Endothelial cell of umbilical vein (primary cell): ENCODE results near the gene OR10AD1. TPM values are rescaled to one million over a fixed set of nuclear protein-coding genes. Genes with fewer than 3 reads are reported as not detected.

Source experiments
- BruUV-seq: library from RNA; stranded (reverse); fragments of 400-500 nt; replicated peaks from 2 replicates; lab custom pipeline; 2021; lab: Mats Ljungman, UMichigan
- CTCF ChIA-PET: fragments of 300-600, 350-600 bp; sonication (Branson Sonifier 250); formaldehyde crosslinking; loops from one replicate; lab custom pipeline; 2021; ENCODE audit warnings: antibody characterized with exemption, inconsistent platforms; lab: Charles Lee
- POLR2A ChIA-PET: fragments of 300-600, 350-600 bp; sonication (Branson Sonifier 250); formaldehyde crosslinking; loops from one replicate; lab custom pipeline; 2021; ENCODE audit warnings: antibody characterized with exemption, inconsistent platforms; lab: Charles Lee
- DNase-seq: peaks from one replicate; pipeline ENCODE4 v3.0.0-alpha.2; 2011; ENCODE audit warnings: low read depth, low spot score
- FAIRE-seq: peaks from 2 replicates; lab custom pipeline; 2011; peaks lifted over from hg19 to GRCh38; lab: Jason Lieb, UNC
- H2AFZ ChIP-seq: 2 replicates; pipeline ENCODE4 v1.6.0; 2012; ENCODE audit warnings: low read depth, low read length, control low read depth, inconsistent platforms
- H3K27ac ChIP-seq: 2 replicates; pipeline ENCODE4 v1.5.1; 2011; ENCODE audit warnings: low read depth, mild to moderate bottlenecking, control low read depth, low read length, moderate library complexity; ENCODE audit not compliant: insufficient read depth
- H3K27me3 ChIP-seq, 2 experiments: 2 replicates each; pipeline versions ENCODE4 v1.6.0 to v1.6.1; 2011; ENCODE audit warnings: low read length in 2 of 2, mixed read lengths in 1 of 2; ENCODE audit not compliant: control insufficient read depth in 2 of 2, insufficient read depth in 2 of 2
- H3K36me3 ChIP-seq, 2 experiments: 2 replicates in 1 of 2; 3 replicates in 1 of 2; pipeline ENCODE4 v1.5.1; 2011; ENCODE audit warnings: low read length in 2 of 2, mild to moderate bottlenecking in 1 of 2, moderate library complexity in 1 of 2; ENCODE audit not compliant: control insufficient read depth in 2 of 2, insufficient read depth in 2 of 2; ENCODE audit errors: extremely low read depth in 1 of 2
- H3K4me1 ChIP-seq: 3 replicates; pipeline ENCODE4 v1.5.1; 2011; ENCODE audit warnings: mild to moderate bottlenecking, low read length; ENCODE audit not compliant: control insufficient read depth, insufficient read depth; ENCODE audit errors: extremely low read depth
- H3K4me2 ChIP-seq: 2 replicates; pipeline ENCODE4 v1.6.1; 2011; ENCODE audit warnings: low read length, control low read depth, mixed read lengths; ENCODE audit not compliant: insufficient read depth
- H3K4me3 ChIP-seq, 3 experiments: fragments of 200-600 bp in 1 of 3; sonication (generic), shearing (Covaris generic) in 1 of 3; replicated peaks in 1 of 3; 2 replicates each; pipeline ENCODE4 v1.5.1; 2011 to 2016; ENCODE audit warnings: control low read depth in 3 of 3, low read length in 3 of 3, mild to moderate bottlenecking in 2 of 3, inconsistent platforms in 1 of 3, low read depth in 1 of 3, moderate library complexity in 1 of 3; ENCODE audit not compliant: insufficient read depth in 1 of 3
- H3K79me2 ChIP-seq: 2 replicates; pipeline ENCODE4 v1.6.0; 2012; ENCODE audit warnings: low read length, inconsistent platforms; ENCODE audit not compliant: control insufficient read depth, insufficient read depth
- H3K9ac ChIP-seq: replicated peaks from 2 replicates; pipeline ENCODE3; 2011; ENCODE audit warnings: low read length, control low read depth; ENCODE audit not compliant: insufficient read depth; ENCODE audit errors: extremely low read depth
- H3K9me1 ChIP-seq: replicated peaks from 3 replicates; pipeline ENCODE4 v1.6.0; 2011; ENCODE audit warnings: mild to moderate bottlenecking, low read length; ENCODE audit not compliant: control insufficient read depth, insufficient read depth; ENCODE audit errors: extremely low read depth
- H3K9me3 ChIP-seq: replicated peaks from 2 replicates; pipeline ENCODE4 v1.5.1; 2012; ENCODE audit warnings: low read length, inconsistent platforms; ENCODE audit not compliant: control insufficient read depth, insufficient read depth
- H4K20me1 ChIP-seq: replicated peaks from 2 replicates; pipeline ENCODE3; 2011; ENCODE audit warnings: mild to moderate bottlenecking, low read length; ENCODE audit not compliant: control insufficient read depth, insufficient read depth; ENCODE audit errors: extremely low read depth
- CTCF ChIP-seq, 2 donors: IDR thresholded peaks; 1 replicate in 1 of 2; 2 replicates in 1 of 2; pipeline ENCODE4 v1.5.1; 2011; ENCODE audit warnings: low read length in 2 of 2, mild to moderate bottlenecking in 2 of 2, moderate library complexity in 2 of 2, control low read depth in 1 of 2, inconsistent platforms in 1 of 2, low read depth in 1 of 2; ENCODE audit not compliant: insufficient read depth in 1 of 2; ENCODE audit errors: extremely low read depth in 1 of 2
- EZH2 ChIP-seq: IDR thresholded peaks from 2 replicates; pipeline ENCODE4 v1.6.1; 2012; ENCODE audit warnings: borderline replicate concordance, low read depth, mild to moderate bottlenecking, moderate library complexity, low read length, inconsistent platforms; ENCODE audit not compliant: severe bottlenecking
- FOS ChIP-seq: IDR thresholded peaks from 2 replicates; pipeline ENCODE4 v1.6.1; 2011; ENCODE audit warnings: mild to moderate bottlenecking, low read length, moderate library complexity, borderline replicate concordance; ENCODE audit not compliant: insufficient read depth
- GATA2 ChIP-seq: IDR thresholded peaks from 2 replicates; pipeline ENCODE4 v1.7.0; 2011; ENCODE audit warnings: low read depth, mild to moderate bottlenecking, moderate library complexity, mixed read lengths, low read length; ENCODE audit not compliant: insufficient read length, insufficient read depth
- JUN ChIP-seq: IDR thresholded peaks from 2 replicates; pipeline ENCODE4 v1.6.1; 2011; ENCODE audit warnings: borderline replicate concordance, low read depth; ENCODE audit not compliant: insufficient read length, insufficient read depth
- MAX ChIP-seq: IDR thresholded peaks from 2 replicates; pipeline ENCODE4 v1.6.1; 2011; ENCODE audit not compliant: insufficient read depth, insufficient read length
- MYC ChIP-seq: IDR thresholded peaks from one replicate; pipeline ENCODE4 v1.6.1; 2011; ENCODE audit warnings: mild to moderate bottlenecking, low read depth, low read length
- POLR2A ChIP-seq: IDR thresholded peaks from 2 replicates; pipeline ENCODE4 v1.6.1; 2012; ENCODE audit warnings: low read depth, mild to moderate bottlenecking, control low read depth, low read length
- POLR2AphosphoS5 ChIP-seq: IDR thresholded peaks from 2 replicates; pipeline ENCODE4 v1.6.1; 2012; ENCODE audit warnings: low read depth, mild to moderate bottlenecking, control low read depth, low read length, moderate library complexity; ENCODE audit not compliant: insufficient read depth
- dilution Hi-C: fragments of 300-500 bp; cut with MboI; formaldehyde crosslinking; loops from one replicate; pipeline ENCODE4 v1.15.0; 2019; ENCODE audit warnings: low sequenced_read_pairs; ENCODE audit not compliant: extremely low pct_ligation_motif_present
- intact Hi-C: fragments of 100-400 bp; cut with micrococcal nuclease; formaldehyde crosslinking; loops from one replicate; pipeline ENCODE4 v1.10.0; 2022
- polyA plus RNA-seq, 4 experiments: library from polyadenylated mRNA; depleted of rRNA in 3 of 4; stranded (reverse) in 3 of 4; unstranded in 1 of 4; fragments of >200 nt; gene quantifications; 2 replicates each; pipeline versions ENCODE4 v1.2.1 to v1.2.3, GENCODE V29; 2011 to 2012; ENCODE audit warnings: missing spikeins in 1 of 4
- total RNA-seq: library from RNA; stranded (reverse); gene quantifications from 2 replicates; pipeline ENCODE4 v1.2.3, GENCODE V29; 2021

OR10AD1 gene
- total and polyA plus RNA-seq, 2 donors (not counting 3 experiments of a cell fraction or from before 2014, with no cell fraction given): not detected

GRCh38 chr12:48220701-48221100, 17.6 kb upstream of the OR10AD1 start:
- no peaks in the 10 kb centered on the region for H4K20me1 ChIP-seq
- H2AFZ ChIP-seq: no peak overlapping the region
- TF ChIP-seq POLR2A (no peak), EZH2 (no peak), MYC (no peak), GATA2 (no peak), CTCF (IDR thresholded peaks at IDR 0.05; ENCODE audit: extremely low read depth in 1 of 2, insufficient read depth in 1 of 2, low read depth in 1 of 2, low read length in 2 of 2) (no peak), POLR2AphosphoS5 (no peak), JUN (no peak), FOS (no peak), MAX (no peak)
- no peaks in the 10 kb centered on the region for H3K79me2 ChIP-seq
- H3K9me1 ChIP-seq: no peaks in the 10 kb centered on the region
- POLR2A ChIA-PET: no interaction called here
- H3K4me2 ChIP-seq: no peak overlapping the region
- no peak for DNase-seq
- H3K4me3 ChIP-seq: no peak overlapping the region
- intact Hi-C loops: no loop called here
- no peak overlapping the region for H3K9ac ChIP-seq
- no peaks in the 10 kb centered on the region for H3K36me3 ChIP-seq
- no peaks in the 10 kb centered on the region for H3K4me1 ChIP-seq
- H3K27me3 ChIP-seq: peaks cover 9 to 15% of the 10 kb centered on the region in 2 experiments
- dilution Hi-C loops: no loop called here
- H3K9me3 ChIP-seq: no peaks in the 10 kb centered on the region
- no TSS peak for BruUV-seq
- CTCF ChIA-PET: no interaction called here
- no peak overlapping the region for H3K27ac ChIP-seq
- FAIRE-seq: no peak
